ENCODE results near the gene NDUFV2. TPM values are rescaled to one million over a fixed set of nuclear protein-coding genes. Genes with fewer than 3 reads are reported as not detected.
"Not testable (repeated sequence)": the region's sequence is repeated elsewhere in the genome, so short reads cannot be mapped to it uniquely, and the experiment has no call there.

The NDUFV2 gene
- total RNA-seq, 2 donors from 2014 or later = 167 to 225 TPM

- H3K4me1 ChIP-seq = no peaks in the 10 kb centered on the region
- no peak overlapping the region for H3K27ac ChIP-seq
- no peaks in the 10 kb centered on the region for H3K9me3 ChIP-seq
- no peaks in the 10 kb centered on the region for H3K27me3 ChIP-seq
- DNase-seq (ENCODE audit: low spot score) = no peak
- H3K36me3 ChIP-seq = no peaks in the 10 kb centered on the region
- no peak overlapping the region for H3K4me3 ChIP-seq
- no peak for TF ChIP-seq CTCF (IDR thresholded peaks at IDR 0.05)
These were observed 19.6 kb upstream of the NDUFV2 start for GRCh38 chr18:9082711-9083510.

- H3K4me3 ChIP-seq = no peak overlapping the region
- no peak overlapping the region for H3K27ac ChIP-seq
- H3K36me3 ChIP-seq = no peaks in the 10 kb centered on the region
These were observed 16.5 kb upstream of the NDUFV2 start for GRCh38 chr18:9086015-9086414.

GRCh38 chr18:9086624-9087023 is 15.9 kb upstream of the NDUFV2 start:
- Histone ChIP-seq H3K27me3 (no peaks in the 10 kb centered on the region), H3K4me1 (no peaks in the 10 kb centered on the region), H3K36me3 (no peaks in the 10 kb centered on the region), H3K27ac (no peak overlapping the region), H3K4me3 (no peak overlapping the region), H3K9me3 (no peaks in the 10 kb centered on the region)
- no peak for DNase-seq (ENCODE audit: low spot score)
- TF ChIP-seq CTCF (IDR thresholded peaks at IDR 0.05) = no peak

More at GRCh38 chr18:9086015-9086414, 16.5 kb upstream of the NDUFV2 start:
- H3K4me1 ChIP-seq = no peaks in the 10 kb centered on the region
- no peak for TF ChIP-seq CTCF (IDR thresholded peaks at IDR 0.05)
- no peak for DNase-seq (ENCODE audit: low spot score)
- no peaks in the 10 kb centered on the region for H3K9me3 ChIP-seq
- no peaks in the 10 kb centered on the region for H3K27me3 ChIP-seq

GRCh38 chr18:9087144-9087543 is 15.4 kb upstream of the NDUFV2 start:
- no peaks in the 10 kb centered on the region for H3K27me3 ChIP-seq
- H3K4me3 ChIP-seq = no peak overlapping the region
- no peak for TF ChIP-seq CTCF (IDR thresholded peaks at IDR 0.05)
- H3K4me1 ChIP-seq = no peaks in the 10 kb centered on the region
- no peaks in the 10 kb centered on the region for H3K36me3 ChIP-seq
- no peak for DNase-seq (ENCODE audit: low spot score)
- H3K9me3 ChIP-seq = no peaks in the 10 kb centered on the region
- H3K27ac ChIP-seq = no peak overlapping the region

GRCh38 chr18:9088252-9088651 is 14.2 kb upstream of the NDUFV2 start:
- Histone ChIP-seq H3K36me3 (no peaks in the 10 kb centered on the region), H3K9me3 (no peaks in the 10 kb centered on the region), H3K4me3 (no peak overlapping the region), H3K27ac (no peak overlapping the region), H3K4me1 (no peaks in the 10 kb centered on the region), H3K27me3 (no peaks in the 10 kb centered on the region)
- TF ChIP-seq CTCF (IDR thresholded peaks at IDR 0.05) = no peak
- no peak for DNase-seq (ENCODE audit: low spot score)

- not testable (repeated sequence) for DNase-seq (ENCODE audit: low spot score); H3K36me3 ChIP-seq; H3K9me3 ChIP-seq; H3K4me1 ChIP-seq; H3K27ac ChIP-seq; H3K27me3 ChIP-seq; H3K4me3 ChIP-seq
These were observed 13.8 kb upstream of the NDUFV2 start for GRCh38 chr18:9088727-9089126.

All from right atrium auricular region (tissue), 2 donors.